GM19455 (cell line): ENCODE data around the gene PPM1E.
"Not testable (repeated sequence)": the region's sequence is repeated elsewhere in the genome, so short reads cannot be mapped to it uniquely, and the experiment has no call there.

ENCODE experiments used
- ATAC-seq: cut with Tn5 transposase; IDR thresholded peaks from one replicate; pipeline ENCODE4 v1.9.1; 2021; ENCODE audit not compliant: unreplicated experiment

PPM1E gene

DNA sequence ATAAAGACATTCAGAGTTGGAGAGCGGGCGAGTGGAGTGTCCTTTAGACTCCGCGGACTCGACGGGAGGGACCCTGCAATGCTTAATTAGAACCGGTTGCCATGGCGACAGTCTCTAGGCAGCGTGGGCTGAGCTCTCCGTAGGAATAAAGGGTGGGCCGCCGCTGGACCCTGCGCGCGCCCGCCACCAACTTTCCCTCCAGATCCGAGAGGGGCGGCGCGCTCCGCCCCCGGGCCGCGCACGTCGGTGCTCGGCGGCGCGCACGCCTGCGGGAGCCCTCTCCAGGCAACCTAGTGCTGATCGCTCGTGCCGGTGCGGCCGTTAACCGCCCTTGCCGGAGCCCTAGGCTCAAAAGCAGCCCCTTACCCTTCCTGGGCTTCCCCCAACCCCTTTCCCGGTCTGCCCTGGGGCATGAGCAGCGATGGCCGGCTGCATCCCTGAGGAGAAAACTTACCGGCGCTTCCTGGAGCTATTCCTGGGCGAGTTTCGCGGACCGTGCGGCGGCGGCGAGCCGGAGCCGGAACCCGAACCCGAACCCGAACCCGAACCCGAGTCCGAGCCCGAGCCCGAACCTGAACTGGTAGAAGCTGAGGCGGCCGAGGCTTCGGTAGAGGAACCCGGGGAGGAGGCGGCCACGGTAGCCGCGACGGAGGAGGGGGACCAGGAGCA, at the start of gene PPM1E:
Gene PPM1E, plus strand, starts transcription at position 278 of the 669 bp plus-strand sequence.
- no peak for ATAC-seq

DNA sequence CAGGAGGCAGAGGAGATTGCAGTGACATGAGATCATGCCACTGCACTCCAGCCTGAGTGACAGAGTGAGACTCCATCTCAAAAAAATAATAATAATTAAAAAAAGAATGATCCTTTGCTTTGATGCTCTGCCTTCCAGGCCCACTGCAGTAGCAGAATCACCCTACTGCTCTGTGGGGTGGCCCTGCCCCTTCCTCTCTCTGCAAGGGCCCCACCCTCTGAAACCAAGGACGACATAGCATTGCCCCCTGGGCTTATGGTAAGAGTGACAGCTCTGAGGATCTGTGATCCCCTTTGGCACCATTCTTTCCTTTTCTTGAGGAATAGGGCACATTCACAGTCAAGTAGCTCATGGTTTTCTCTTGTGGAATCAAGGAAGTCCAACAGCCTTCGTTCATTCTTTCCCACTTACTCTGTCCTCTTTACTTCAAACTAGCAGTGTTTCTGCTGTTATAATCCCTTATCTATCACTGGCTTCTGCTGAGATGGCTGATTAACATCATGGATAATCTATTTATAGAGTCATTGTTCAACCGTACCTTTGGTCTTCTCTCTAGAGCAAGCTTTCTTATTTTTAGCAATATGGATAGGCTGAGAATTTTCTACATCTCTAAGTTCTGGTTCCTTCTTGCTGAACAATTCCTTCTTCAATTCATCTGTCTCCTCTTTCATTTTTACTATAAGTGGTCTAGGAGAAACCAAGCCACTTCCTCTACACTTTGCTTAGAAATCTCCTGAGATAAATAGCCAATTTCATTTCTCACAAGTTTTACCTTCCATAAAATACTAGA, 49.1 kb upstream of the PPM1E start:
- no peak for ATAC-seq

DNA sequence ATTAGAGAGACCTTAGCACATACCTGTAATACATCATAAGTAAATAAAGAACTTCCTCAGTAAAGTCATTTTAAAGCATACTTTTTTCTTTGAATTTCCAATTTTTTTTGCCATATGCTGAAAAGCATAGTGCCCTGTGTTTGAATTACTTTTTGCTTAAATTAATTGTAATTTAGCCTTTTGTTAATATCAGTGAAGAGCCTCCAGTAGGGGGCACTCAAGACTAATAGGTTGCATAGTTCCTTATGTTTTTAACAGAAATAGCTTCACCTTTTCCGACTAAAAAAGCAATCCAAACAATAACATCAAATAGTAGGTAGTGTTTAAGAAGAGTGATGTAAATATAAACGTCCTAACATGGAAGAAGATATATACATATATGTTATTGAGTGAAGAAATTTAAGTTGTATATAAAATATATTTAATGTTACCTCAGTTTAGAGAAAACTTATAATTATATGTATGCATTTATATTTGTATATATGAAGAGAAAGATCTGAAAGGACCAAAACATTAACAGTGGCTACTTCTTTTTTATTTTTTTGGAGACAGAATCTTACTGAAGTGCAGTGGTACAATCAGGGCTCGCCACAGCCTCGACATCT, 44.6 kb upstream of the PPM1E start:
- ATAC-seq, result no peak

DNA sequence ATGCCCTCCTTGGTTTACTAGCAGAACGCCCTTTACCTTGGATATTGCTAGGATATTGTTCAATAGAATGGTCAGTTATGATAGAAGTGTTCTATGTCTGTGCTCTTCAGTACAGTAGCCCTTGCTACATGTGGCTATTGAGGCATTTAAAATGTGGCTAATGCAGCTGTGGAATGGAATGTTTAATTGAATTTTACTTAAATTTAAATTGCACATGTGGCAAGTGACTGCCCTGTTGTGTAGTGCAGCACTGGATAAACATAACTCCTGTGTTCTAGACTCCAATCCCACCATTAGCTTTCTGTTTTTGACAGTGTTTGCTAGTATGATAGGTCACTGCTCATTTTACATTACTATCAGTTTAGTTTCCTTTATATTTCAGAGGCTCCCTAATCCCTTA, 33.4 kb upstream of the PPM1E start:
- ATAC-seq, result no peak

DNA sequence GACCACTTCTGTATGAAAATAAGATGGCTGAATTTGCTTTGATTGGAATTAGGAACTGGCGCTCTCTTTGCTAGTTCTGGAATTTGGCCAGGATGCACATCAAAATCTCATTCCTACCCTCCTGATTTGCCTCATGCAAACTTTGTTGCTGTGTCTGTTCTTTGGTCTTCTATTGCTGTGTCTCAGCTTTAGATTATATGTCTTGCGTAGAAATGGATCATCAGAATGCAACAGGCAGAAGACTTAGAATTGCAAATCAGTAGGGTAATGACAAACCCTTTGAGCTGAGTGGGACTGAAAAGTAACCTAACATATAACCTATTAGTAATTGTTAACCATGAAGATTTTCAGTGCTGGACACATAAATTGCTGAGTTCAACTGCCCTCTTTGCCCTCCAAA, 33.0 kb upstream of the PPM1E start:
- ATAC-seq, result no peak

DNA sequence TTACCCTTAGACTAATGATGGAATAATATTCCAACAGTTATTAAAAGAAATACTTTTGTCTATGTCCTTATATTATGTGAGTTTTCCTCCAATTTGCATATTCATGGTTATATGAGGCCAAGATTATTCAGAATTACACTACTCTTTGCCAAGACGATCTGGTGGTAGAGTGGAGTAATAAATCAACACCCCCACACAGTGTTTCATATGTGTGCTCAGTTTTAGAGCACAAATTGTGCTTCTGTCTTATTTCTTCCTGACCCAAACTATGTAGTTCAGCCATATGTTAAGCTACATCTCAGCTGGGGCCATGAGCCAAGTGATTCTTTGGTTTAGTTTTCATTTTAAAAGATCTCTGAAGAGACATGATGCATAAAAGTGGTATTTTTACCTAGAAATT, 26.9 kb upstream of the PPM1E start:
- ATAC-seq, result no peak

DNA sequence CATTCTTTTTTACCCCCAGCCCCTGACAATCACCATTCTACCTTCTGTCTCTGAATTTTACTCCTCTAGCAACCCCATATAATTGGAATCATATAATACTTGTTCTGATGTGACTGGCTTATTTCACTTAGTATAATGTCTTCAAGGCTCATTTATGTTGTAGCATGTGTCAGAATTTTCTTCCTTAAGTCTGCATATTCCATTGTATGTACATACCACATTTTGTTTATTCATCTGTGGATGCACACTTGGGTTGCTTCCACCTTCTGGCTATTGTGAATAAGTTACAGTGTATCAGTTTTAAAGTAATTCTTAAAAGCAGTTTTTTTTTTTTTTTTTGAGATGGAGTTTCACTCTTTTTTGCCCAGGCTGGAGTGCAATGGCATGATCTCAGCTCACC, 24.7 kb upstream of the PPM1E start:
- ATAC-seq, result no peak

DNA sequence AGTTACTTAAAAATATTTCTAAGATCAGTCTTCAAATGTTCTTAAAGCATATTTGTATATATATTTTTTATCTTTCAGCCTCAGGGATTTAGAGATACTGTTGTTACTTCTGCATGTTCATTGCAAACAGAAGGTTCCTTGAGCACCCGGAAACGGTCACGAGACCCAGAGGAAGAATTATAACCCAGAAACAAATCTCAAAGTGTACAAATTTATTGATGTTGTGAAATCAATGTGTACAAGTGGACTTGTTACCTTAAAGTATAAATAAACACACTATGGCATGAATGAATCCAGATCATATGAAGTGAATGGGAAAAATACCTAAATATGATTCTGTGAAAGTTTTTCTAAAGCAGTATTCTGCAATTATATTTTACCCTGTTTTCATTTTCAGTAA, 21.6 kb upstream of the PPM1E start:
- no peak for ATAC-seq

DNA sequence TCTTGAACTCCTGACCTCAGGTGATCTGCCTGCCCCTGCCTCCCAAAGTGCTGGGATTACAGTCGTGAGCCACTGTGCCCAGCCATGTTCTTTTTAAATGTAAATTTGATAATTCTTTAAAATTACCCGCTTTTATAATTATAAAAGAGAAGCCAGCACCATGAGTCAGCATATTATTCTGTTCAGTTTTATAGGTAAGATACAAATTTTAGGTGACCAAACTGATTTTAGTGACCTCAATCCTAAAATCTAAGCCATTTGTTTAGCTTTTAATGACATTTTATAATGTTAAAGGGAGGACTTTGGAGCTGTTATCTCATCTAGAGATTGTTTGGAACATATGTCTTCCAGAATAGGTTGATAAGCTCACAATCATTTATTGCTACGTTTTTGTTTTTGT, 20.8 kb upstream of the PPM1E start:
- ATAC-seq, result no peak

DNA sequence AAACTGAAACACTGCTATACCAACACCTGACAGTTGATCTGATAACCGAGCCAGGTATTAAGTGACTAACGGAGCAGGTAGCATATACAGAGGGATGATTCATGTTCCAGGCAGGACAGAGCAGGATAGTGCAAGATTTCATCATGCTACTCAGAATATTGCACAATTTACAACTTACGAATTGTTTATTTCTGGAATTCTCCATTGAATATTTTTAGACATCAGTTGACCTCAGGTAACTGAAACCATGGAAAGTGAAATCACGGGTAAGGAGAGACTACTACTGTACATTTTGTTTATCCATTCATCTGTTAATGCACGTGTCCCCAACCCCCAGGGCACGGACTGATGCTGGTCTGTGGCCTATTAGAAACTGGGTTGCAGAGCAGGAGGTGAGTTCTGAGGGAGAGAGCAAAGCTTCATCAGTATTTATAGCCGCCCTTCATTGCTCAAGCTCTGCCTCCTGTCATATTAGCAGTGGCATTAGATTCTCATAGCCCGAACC, 14.5 kb upstream of the PPM1E start:
- no peak for ATAC-seq

DNA sequence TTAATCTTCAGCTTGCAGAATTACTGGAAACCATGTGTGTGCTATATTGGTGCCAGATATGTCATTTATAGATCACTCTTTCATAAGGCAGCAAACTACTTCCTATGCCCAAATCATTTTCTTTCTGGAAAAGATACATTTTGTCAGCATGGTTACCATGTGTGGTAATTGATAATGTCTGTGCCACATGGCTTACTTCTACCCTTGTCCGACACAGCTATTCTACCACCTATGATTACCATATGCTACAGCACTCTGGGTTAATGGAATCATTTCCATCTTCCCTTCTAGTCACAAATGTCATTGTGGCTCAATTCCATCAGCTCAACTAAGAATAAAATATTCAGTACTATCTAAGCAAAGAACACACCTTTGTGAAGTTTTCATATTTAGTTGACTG, 8.0 kb upstream of the PPM1E start:
- ATAC-seq, result no peak

DNA sequence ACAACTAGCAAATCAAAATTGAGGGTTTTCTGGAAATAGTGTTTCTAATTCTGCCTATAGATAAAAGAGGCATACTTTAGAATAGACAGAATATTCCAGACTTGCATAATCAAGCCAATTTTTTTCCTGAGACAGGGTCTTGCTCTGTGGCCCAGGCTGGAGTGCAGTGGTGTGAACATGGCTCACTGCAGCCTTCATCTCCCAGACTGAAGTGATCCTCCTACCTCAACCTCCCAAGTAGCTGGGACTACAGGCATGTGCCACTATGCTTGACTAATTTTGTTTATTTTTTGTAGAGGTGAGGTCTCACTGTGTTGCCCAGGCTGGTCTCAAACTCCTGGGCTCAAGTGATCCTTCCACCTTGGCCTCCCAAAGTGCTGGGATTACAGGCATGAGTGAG, 6.0 kb upstream of the PPM1E start:
- ATAC-seq, result not testable (repeated sequence)

DNA sequence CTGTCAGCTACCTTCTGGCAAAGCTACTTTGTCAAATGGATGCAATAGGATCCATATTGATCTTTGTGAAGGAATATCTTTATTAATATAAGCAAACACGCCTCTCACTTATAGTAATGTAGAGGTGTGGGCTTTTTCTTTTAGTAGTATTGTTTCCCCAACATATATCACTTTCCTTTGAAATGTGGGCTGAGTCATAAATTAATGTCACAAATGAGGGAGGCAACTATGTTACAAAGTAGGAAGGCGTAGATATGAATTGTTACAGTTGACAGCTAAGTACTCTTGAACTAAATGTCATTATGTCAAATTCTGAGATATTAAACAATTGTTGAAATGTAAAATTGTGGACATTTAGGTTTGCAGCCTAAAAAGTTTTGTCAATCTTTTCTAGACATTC, 2.6 kb upstream of the PPM1E start:
- no peak for ATAC-seq

DNA sequence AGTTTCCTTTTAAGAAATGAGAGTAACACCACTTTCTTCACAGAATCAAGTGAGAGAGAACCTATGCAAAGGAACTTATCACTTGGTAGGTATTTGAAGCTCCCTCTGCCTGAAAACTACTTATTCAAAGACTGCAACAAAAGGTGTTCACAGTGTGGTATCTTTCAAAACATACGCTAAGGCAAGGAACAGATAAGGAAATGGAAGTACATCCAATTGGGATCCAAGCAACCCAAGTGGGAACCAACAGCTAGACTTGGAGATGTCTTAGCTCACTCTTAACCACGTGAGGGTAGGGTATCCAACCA, 431 bp upstream of the PPM1E start:
- no peak for ATAC-seq

DNA sequence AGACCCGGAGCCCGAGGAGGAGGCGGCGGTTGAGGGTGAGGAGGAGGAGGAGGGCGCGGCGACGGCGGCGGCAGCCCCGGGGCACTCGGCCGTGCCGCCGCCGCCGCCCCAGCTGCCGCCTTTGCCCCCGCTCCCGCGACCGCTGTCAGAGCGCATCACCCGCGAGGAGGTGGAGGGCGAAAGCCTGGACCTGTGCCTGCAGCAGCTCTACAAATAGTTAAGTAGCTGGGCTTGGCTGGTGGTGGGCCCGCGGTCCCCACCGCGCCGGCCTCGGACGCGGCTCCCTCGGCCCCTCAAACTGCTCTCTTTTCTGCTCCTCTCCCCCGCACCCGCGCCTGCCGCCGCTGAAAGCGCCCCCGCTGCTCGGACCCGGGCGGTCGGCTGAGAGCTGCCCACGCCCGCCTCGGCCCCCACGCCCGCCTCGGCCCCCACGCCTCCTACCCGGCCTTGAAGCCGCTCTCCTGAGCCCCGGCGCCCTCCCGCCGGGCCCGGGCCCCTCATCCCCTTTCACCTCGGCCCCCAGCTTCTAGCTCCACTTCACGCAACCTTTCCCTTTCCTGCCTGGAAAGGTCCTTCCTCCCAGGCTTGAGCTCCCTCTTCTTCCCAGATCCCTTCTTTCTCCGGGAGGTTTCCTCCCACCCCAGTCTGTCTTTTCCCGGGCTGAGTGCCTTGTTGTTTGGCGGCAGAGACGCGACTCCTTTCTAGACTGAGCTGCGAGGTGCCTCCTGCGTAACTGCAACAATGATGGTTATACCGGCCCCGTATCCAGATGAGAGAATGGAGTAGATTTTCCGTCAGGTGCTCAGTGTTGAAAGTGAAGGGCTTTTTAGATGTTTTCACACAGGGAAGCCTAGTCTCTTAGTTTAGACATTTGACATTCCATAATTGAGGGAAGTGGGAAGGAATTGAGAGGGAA, 850 bp downstream of the PPM1E start:
- ATAC-seq, result no peak

DNA sequence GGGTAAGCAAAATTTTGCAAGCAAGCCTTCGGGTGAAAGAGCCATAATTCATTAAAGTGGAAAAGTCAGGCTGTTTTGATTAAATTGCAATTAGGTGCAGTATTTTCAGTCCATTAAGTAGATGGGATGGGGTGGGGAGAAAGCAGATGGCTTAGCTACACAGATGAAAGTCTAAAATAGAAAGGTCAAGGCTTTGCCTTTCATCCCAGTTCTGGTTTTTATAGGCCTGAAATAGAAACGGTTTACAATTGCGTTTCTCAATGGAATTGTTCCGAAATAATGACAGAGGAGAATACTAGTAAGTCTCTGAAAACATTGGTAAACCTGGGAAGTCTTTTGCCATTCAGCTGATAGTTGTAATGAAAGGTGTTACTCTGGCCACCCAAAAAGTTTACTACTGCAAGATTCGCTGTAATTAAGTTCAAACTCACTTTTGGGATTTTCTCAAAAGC, 1.5 kb downstream of the PPM1E start:
- no peak for ATAC-seq

DNA sequence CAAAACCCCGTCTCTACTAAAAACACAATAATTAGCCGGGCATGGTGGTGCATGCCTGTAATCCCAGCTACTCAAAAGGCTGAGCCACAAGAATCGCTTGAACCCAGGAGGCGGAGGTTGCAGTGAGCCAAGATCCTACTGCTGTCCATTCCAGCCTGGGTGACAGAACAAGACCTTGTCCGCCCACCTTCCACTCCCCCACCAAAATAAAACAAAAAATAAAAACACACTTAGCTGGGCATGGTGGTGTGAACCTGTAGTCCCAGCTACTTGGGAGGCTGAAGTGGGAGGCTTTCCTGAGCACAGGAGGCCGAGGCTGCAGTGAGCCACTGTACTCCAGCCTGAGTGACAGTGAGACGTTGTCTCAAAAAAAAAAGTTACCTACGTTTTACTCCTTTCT, 3.2 kb downstream of the PPM1E start:
- ATAC-seq, result no peak

DNA sequence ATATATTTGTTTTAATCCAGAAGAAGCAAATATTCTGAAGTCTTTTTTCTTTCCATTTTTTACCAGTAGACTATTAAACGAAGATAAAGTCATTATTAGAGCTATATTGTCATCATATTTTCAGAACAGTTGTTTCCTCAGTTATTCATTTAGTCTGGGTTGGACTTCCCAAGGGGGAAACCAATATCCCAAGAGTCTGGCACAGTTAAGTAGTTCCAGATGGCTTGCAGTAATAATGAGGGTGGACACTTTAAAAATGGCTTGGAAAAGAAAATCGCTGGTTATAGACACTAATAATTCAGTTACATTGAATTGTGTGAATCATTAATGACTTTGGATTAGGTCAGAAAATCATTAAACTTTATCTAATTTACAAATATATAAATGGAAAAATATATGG, 3.9 kb downstream of the PPM1E start:
- ATAC-seq, result no peak

DNA sequence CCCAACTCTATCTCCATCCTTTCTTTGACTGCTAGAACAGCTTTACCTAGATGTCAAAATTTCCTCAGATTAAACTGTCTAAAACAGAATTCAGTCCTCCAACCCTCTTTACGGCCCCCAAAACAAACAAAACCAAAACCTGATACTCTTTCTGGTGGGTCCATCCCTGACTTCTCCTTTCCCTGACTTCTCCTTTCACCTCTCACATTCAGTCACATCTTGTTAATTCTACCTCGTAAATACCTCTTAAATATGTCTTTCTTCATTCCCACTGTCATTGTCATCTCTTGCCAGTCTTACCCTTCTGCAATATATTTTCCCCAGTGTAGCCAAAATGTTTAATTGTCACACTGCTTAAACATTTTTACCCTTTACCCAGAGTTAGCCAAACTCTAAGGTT, 4.6 kb downstream of the PPM1E start:
- no peak for ATAC-seq

DNA sequence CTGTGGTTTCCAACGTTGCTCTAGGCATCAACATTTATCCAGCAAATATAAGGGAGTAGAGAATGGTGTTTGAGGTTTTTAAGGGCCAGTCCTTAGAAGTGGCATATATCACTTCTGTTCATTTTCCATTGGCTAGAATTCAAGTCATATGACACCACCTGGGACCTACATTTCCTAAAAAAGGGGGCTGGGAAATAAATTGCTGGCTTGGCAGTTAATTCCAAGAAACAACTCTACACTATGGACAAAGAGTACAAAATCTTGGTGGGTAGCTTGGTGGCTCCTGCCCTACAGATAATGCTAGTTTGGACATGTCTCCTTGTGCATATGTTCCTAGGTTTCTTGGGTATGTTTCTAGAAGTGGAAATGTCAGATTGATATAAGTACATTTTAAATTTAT, 7.6 kb downstream of the PPM1E start:
- ATAC-seq, result no peak

DNA sequence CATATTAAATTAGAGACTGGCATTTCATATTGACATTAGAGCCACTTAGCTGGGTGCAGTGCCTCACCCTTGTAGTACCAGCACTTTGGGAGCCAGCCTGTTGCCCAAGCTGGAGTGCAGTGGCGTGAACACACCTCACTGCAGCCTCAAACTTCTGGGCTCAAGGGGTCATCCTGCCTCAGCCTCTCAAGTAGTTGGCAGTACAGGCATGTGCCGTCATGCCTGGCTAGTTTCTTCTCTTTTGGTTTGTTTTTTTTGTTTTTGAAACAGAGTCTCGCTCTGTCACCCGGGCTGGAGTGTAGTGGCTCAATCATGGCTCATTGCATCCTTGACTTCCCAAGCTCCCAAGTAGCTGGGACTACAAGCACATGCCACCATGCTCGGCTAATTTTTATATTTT, 8.7 kb downstream of the PPM1E start:
- ATAC-seq, result no peak
